H4 (cell line): ENCODE results near the gene GPR42. TPM values are rescaled to one million over a fixed set of nuclear protein-coding genes. Genes with fewer than 3 reads are reported as not detected.

ENCODE experiments used
- DNase-seq: peaks from one replicate; pipeline ENCODE4 v3.0.0-alpha.2; 2015; ENCODE audit warnings: low spot score
- total RNA-seq: library from RNA; depleted of rRNA; stranded (reverse); fragments of >200 nt; shearing (Covaris generic); gene quantifications from 2 replicates; pipeline ENCODE4 v1.2.3, GENCODE V29; 2014; rRNA removed

The GPR42 gene
- total RNA-seq, 1 experiment from 2014 or later: 0.21 TPM

- no peak for DNase-seq
Observed at GRCh38 chr19:35417713-35418534, 47.1 kb downstream of the GPR42 start.

- DNase-seq: no peak
Observed at GRCh38 chr19:35419046-35419445, 48.2 kb downstream of the GPR42 start.

- DNase-seq: no peak
Observed at GRCh38 chr19:35419805-35420204, 48.9 kb downstream of the GPR42 start.

- no peak for DNase-seq
Observed at GRCh38 chr19:35421362-35421761, 50.5 kb downstream of the GPR42 start.

Other genes starting within 250 kb of the GPR42 start
- gene LGI4, start 236.0 kb upstream of the GPR42 start, total RNA-seq: not detected in 2 replicates
- gene FXYD1, start 232.2 kb upstream of the GPR42 start, total RNA-seq: not detected in 2 replicates
- 0.14 TPM in 1 of 2 replicates, not detected in the other for gene FXYD7, start 227.8 kb upstream of the GPR42 start, total RNA-seq
- gene FXYD5, start 216.3 kb upstream of the GPR42 start, total RNA-seq: 173 and 209 TPM in 2 replicates
- gene FAM187B, start 142.3 kb upstream of the GPR42 start, total RNA-seq: not detected in 2 replicates
- 1.1 and 1.7 TPM in 2 replicates for gene LSR, start 122.1 kb upstream of the GPR42 start, total RNA-seq
- gene USF2, start 102.1 kb upstream of the GPR42 start, total RNA-seq: 64.0 and 65.0 TPM in 2 replicates
- gene HAMP, start 88.5 kb upstream of the GPR42 start, total RNA-seq: 0.15 TPM in 1 of 2 replicates, not detected in the other
- gene MAG, start 78.9 kb upstream of the GPR42 start, total RNA-seq: 0.43 TPM in 1 of 2 replicates, not detected in the other
- 1.9 and 6.1 TPM in 2 replicates for gene CD22, start 41.9 kb upstream of the GPR42 start, total RNA-seq
- gene FFAR1, start 23.2 kb upstream of the GPR42 start, total RNA-seq: not detected in 2 replicates
- gene FFAR3, start 12.6 kb upstream of the GPR42 start, total RNA-seq: 0.21 TPM in 1 of 2 replicates, not detected in the other
- not detected in 2 replicates for gene FFAR2, start 77.2 kb downstream of the GPR42 start, total RNA-seq
- not detected in 2 replicates for gene KRTDAP, start 119.4 kb downstream of the GPR42 start, total RNA-seq
- 19.6 and 34.6 TPM in 2 replicates for gene DMKN, start 142.6 kb downstream of the GPR42 start, total RNA-seq
- gene SBSN, start 157.2 kb downstream of the GPR42 start, total RNA-seq: 0.45 TPM in 1 of 2 replicates, not detected in the other
- gene GAPDHS, start 162.4 kb downstream of the GPR42 start, total RNA-seq: not detected in 2 replicates
- 306 and 341 TPM in 2 replicates for gene TMEM147, start 174.6 kb downstream of the GPR42 start, total RNA-seq
- not detected in 2 replicates for gene ATP4A, start 192.6 kb downstream of the GPR42 start, total RNA-seq
- not detected in 2 replicates for gene PMIS2, start 215.1 kb downstream of the GPR42 start, total RNA-seq
- 17.2 and 22.7 TPM in 2 replicates for gene HAUS5, start 241.7 kb downstream of the GPR42 start, total RNA-seq